HG02642 (cell line): Measurements from ENCODE around the gene NRP2.

Source experiments
- ATAC-seq: cut with Tn5 transposase; IDR thresholded peaks from one replicate; pipeline ENCODE4 v1.9.1; 2021; ENCODE audit warnings: mild to moderate bottlenecking; ENCODE audit not compliant: unreplicated experiment, poor library complexity

NRP2 gene

GRCh38 chr2:205682239-205682970, at the start of gene NRP2:
Gene NRP2 (plus strand): TSS chr2:205682501. CDS start chr2:205683291, 790 bp downstream.
- ATAC-seq: peak; percentile 82

GRCh38 chr2:205633994-205634393, 48.3 kb upstream of the NRP2 start:
- no peak for ATAC-seq

- no peak for ATAC-seq
These were observed 45.6 kb upstream of the NRP2 start for GRCh38 chr2:205636549-205637319.

GRCh38 chr2:205637320-205637602, 45.0 kb upstream of the NRP2 start:
- no peak for ATAC-seq

- no peak for ATAC-seq
These were observed 44.4 kb upstream of the NRP2 start for GRCh38 chr2:205637779-205638503.

GRCh38 chr2:205640716-205641115, 41.6 kb upstream of the NRP2 start:
- ATAC-seq: no peak

GRCh38 chr2:205642599-205643356, 39.5 kb upstream of the NRP2 start:
- ATAC-seq: no peak

- no peak for ATAC-seq
These were observed 38.9 kb upstream of the NRP2 start for GRCh38 chr2:205643391-205643885.

GRCh38 chr2:205644018-205644417, 38.3 kb upstream of the NRP2 start:
- no peak for ATAC-seq

GRCh38 chr2:205646680-205647079, 35.6 kb upstream of the NRP2 start:
- ATAC-seq: peak; percentile 97

- no peak for ATAC-seq
These were observed 31.9 kb upstream of the NRP2 start for GRCh38 chr2:205650450-205650849.

- no peak for ATAC-seq
These were observed 31.4 kb upstream of the NRP2 start for GRCh38 chr2:205650931-205651330.

GRCh38 chr2:205651719-205652118, 30.6 kb upstream of the NRP2 start:
- no peak for ATAC-seq

- ATAC-seq: no peak
These were observed 27.3 kb upstream of the NRP2 start for GRCh38 chr2:205654878-205655605.

- no peak for ATAC-seq
These were observed 26.4 kb upstream of the NRP2 start for GRCh38 chr2:205655779-205656456.

GRCh38 chr2:205656461-205656860, 25.8 kb upstream of the NRP2 start:
- ATAC-seq: no peak

GRCh38 chr2:205656941-205657340, 25.4 kb upstream of the NRP2 start:
- ATAC-seq: no peak

GRCh38 chr2:205657579-205657978, 24.7 kb upstream of the NRP2 start:
- no peak for ATAC-seq

- ATAC-seq: no peak
These were observed 24.2 kb upstream of the NRP2 start for GRCh38 chr2:205658068-205658467.
